ENCODE measurements around the gene PIGA.
"Not testable (repeated sequence)": the region's sequence is repeated elsewhere in the genome, so short reads cannot be mapped to it uniquely, and the experiment has no call there.

The PIGA gene

DNA sequence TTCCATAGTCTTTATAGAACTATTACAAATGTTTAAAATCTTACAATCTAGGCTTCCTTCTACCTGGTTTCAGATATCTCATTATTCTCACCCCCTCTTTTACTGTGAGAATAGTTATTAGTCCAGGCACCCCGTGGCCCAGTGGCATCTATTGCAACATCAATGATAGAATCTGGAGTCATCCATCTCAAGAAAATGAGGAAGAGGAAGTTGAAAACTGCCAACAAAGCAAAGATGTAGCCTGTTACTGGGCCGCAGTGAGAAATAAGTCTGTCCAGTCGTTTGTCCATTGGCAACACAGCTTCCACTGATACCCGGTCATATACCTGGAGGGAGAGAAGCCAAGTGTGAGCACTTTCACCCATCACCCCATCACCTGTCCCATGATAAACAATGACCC lies 13.9 kb downstream of the PIGA start:
- no peak for DNase-seq (ENCODE audit: low read depth)

GRCh38 chrX:15320297-15320696 lies 15.0 kb downstream of the PIGA start:
- DNase-seq (ENCODE audit: low read depth), result no peak

DNA sequence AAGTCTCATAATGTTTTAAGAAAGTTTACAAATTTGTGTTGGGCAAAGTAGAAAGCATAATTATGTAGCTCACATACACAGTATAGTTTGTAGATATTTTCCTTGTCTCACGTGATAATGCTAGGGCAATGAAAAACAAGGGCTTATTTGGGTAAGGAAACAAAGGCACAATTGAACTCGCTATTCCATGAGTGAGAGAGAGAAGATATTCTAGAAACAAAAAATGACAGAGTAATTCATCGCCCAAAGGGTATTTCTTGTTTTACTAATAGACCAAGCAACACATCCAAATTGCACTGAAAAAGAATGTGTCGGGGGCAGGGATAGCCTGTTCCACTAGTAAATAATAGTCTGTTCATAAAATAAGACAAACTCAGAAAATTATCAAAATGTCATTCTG lies 16.2 kb downstream of the PIGA start:
- DNase-seq (ENCODE audit: low read depth), result no peak

DNA sequence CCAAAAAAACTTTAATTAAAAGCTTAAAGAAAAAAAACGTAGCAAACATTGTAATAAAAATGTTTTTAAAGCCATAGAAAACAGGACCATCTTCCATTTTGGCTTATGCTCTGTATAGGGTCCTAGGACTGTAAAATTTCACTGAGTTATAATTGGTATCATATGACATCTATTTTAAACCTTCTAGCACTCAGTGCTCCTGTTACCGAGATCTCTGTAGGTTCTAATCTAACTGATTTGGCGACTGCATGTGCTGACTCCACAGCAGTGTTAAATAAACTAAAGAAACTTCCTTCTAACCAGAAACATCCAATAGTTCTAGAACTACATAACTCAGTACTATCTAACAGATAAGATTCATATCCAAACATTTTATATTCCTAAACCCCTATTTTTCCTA lies 19.8 kb downstream of the PIGA start, which contains the start of gene ASB11:
TSS of gene ASB11 (minus strand) at position 132 of the 400 bp plus-strand sequence. CDS start at position 97, 35 bp downstream.
- DNase-seq (ENCODE audit: low read depth), result no peak

- DNase-seq (ENCODE audit: low read depth), result no peak
Observed at GRCh38 chrX:15314472-15314871, 20.9 kb downstream of the PIGA start.

GRCh38 chrX:15311119-15311518 lies 24.2 kb downstream of the PIGA start:
- no peak for DNase-seq (ENCODE audit: low read depth)

DNA sequence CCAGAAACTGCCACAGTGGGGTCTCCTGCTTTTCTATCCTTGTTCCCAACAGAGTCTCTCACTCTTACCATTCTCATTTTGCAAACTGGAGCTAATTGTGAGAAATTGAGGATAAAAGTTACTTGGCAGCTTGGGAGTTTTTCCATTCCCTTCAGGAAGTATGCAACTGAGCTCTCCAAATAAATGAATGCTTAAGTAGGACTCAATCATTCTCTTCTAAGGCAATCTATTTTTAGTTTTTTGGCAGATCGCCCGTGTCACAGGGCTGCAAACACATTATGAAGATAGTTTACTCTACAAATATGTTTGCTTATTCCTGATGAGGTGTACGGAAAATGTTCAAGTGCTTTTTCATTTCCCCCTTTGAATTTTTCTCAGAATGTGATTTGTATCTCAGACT lies 25.2 kb downstream of the PIGA start:
- peak; percentile 51 for DNase-seq (ENCODE audit: low read depth)

GRCh38 chrX:15305899-15306298 lies 29.4 kb downstream of the PIGA start:
- not testable (repeated sequence) for DNase-seq (ENCODE audit: low read depth)

GRCh38 chrX:15301924-15302323 lies 33.4 kb downstream of the PIGA start:
- DNase-seq (ENCODE audit: low read depth), result peak; percentile 14

GRCh38 chrX:15299941-15300851 lies 35.1 kb downstream of the PIGA start:
- peak; percentile 18 for DNase-seq (ENCODE audit: low read depth)

- no peak for DNase-seq (ENCODE audit: low read depth)
Observed at GRCh38 chrX:15298780-15299179, 36.5 kb downstream of the PIGA start.

DNA sequence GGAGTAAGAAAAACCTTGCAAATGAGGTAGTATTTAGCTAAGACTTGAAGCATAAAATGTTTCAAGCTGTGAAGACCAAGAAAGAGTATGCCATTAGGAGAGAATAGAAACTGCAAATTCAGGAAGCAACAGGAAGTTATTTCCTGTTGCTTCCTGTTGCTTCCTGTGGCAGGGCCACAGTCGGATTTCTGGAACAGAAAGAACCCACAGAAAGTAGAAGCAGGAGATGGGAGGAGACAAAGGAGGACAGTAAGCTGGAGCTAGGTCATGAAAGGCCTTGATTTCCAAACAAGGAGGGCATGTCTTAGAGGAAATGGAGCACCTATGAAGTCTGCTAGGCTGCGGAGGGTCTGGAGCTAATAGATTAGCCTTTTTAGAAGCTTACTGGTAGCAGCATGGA lies 37.1 kb downstream of the PIGA start:
- no peak for DNase-seq (ENCODE audit: low read depth)

DNA sequence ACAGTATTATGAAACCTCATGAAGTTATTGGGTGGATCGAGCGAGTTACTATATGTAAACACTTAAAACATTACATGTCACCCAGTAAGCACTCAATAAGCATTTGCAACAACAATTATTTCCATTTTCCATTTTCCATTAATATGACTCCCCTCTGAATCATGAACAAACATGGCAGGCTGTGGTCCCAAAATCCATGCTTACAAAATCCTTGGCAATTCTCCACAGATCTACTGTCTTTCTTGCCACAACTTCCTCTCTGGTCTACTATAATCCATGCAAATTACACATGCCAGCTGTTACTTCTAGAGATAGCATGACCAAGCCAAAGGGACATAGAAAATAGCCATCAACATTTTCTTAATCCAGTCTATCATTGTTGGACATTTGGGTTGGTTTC lies 41.9 kb downstream of the PIGA start:
- DNase-seq (ENCODE audit: low read depth), result no peak

DNA sequence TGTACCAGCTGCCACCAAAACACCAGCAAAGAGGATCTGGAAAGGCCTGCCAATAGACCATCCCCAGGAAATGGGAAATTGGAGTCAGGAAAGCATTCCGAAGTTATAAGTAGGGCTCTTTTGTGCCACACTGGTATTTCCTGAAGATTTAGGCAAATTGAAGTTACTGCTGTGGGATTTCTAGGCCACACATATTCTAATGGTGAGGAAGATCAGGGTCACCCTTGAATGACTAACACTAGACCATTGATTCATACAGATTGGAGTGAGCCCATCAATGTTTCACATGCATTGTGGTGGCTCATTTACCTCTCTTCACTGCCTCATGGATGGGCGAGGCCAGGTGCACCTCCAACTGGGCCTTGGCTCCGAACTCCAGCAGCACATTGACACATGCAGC lies 42.5 kb downstream of the PIGA start:
- DNase-seq (ENCODE audit: low read depth), result no peak

GRCh38 chrX:15277604-15278003 lies 57.7 kb downstream of the PIGA start:
- DNase-seq (ENCODE audit: low read depth), result peak; percentile 5

DNA sequence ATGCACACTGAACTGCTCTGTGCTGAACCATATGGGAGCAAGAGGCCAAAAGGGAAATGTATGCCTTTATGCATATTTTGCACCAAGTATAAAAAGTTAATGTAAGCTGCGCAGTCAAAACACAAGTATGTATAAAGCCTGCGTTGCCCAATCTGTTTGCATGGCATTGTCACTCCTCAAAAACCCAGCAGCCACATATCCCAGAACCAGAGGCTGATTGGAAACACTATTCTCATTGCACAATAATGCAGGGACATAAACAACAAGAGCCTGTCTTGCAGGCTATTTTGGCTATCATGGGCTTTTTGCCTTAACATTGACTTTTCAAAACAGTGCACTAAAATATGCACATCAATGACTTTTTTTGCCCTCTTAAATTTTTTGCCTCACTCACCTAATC lies 60.4 kb downstream of the PIGA start:
- no peak for DNase-seq (ENCODE audit: low read depth)

DNA sequence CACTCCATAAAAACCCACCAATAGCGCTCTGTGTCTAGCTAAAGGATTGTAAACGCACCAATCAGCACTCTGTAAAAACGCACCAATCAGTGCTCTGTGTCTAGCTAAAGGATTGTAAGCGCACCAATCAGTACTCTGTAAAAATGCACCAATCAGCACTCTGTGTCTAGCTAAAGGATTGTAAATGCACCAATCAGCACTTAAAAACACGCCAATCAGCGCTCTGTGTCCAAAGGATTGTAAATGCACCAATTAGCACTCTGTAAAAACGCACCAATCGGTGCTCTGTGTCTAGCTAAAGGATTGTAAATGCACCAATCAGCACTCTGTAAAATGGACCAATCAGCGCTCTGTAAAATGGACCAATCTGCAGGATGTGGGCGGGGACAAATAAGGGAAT lies 62.0 kb downstream of the PIGA start:
- not testable (repeated sequence) for DNase-seq (ENCODE audit: low read depth)

DNA sequence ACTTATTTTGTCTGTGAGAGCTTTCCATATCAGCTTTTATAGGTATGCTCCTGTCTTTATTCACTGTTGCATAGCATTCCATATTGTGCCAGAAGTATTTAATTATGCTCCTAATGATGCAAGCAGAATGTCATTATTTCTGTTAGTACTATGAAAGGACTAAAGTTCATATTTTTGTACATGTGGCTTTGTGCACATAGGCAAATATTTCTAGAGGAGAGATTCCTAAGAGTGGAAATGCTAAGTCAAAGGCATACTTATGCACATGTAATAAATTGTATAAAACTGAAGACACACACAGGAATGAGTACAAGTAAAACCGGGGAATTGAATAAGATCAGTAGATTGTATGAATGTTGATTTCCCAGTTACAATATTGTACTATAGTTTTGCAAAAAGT lies 63.6 kb downstream of the PIGA start:
- DNase-seq (ENCODE audit: low read depth), result no peak

GRCh38 chrX:15269618-15270521 lies 65.5 kb downstream of the PIGA start, which contains the start of gene ASB9:
TSS of gene ASB9 (minus strand) at chrX:15270083. CDS start at chrX:15269874, 209 bp downstream.
- DNase-seq (ENCODE audit: low read depth), result peak; percentile 77
